ENCODE measurements around the gene KRTAP21-1. TPM values are rescaled to one million over a fixed set of nuclear protein-coding genes. Genes with fewer than 3 reads are reported as not detected.

KRTAP21-1 gene
- total and polyA plus RNA-seq, 2 of the 8 experiments (the other 6 are each of a cell fraction or from before 2014, with no cell fraction given) = not detected

GRCh38 chr21:30707409-30707808, 47.8 kb downstream of the KRTAP21-1 start:
- no peak overlapping the region for H2AFZ ChIP-seq (ENCODE audit: low read length)
- ChIA-PET POLR2A (ENCODE audit: partially characterized antibody) (no interaction called here), CTCF (ENCODE audit: partially characterized antibody) (no interaction called here)
- no peaks in the 10 kb centered on the region for H3K27me3 ChIP-seq (replicated peaks in 1 of 4; ENCODE audit: control insufficient read depth in 3 of 4, extremely low read depth in 1 of 4, insufficient read depth in 3 of 4, low read length in 3 of 4)
- H3K18ac ChIP-seq (ENCODE audit: extremely low read depth, low read length) = no peak overlapping the region
- no peaks in the 10 kb centered on the region; a peak in 1 of 4 replicates for H3K9me3 ChIP-seq (ENCODE audit: insufficient read depth in 2 of 2, low read depth in 1 of 2, low read length in 1 of 2)
- FAIRE-seq (no peak), DNase-seq (ENCODE audit: low read depth in 1 of 2, low spot score in 2 of 2) (no peak)
- H3K23ac ChIP-seq (ENCODE audit: insufficient read length) = no peak overlapping the region
- H2BK5ac ChIP-seq (ENCODE audit: low read depth, low read length) = no peak overlapping the region
- H3K14ac ChIP-seq (ENCODE audit: insufficient read length) = no peak overlapping the region
- H4K8ac ChIP-seq (ENCODE audit: extremely low read depth, insufficient read depth, low read length) = no peak overlapping the region
- no peak overlapping the region for H3K4me2 ChIP-seq (ENCODE audit: insufficient read depth in 1 of 2, low read depth in 2 of 2, low read length in 2 of 2)
- H3K9ac ChIP-seq (replicated peaks in 1 of 4; ENCODE audit: extremely low read depth in 1 of 4, low read depth in 3 of 4, low read length in 3 of 4) = no peak overlapping the region; a peak in 1 of 7 replicates
- H4K91ac ChIP-seq (replicated peaks; ENCODE audit: insufficient read length, low read length) = no peak overlapping the region
- no peak overlapping the region for H2BK12ac ChIP-seq (ENCODE audit: low read depth, low read length)
- no peaks in the 10 kb centered on the region for H3K23me2 ChIP-seq (ENCODE audit: low read depth, low read length)
- no peak overlapping the region for H3K4me3 ChIP-seq (ENCODE audit: extremely low read depth in 1 of 4, insufficient read depth in 2 of 4, low read depth in 3 of 4, low read length in 4 of 4)
- H3K79me1 ChIP-seq (ENCODE audit: low read depth, low read length) = no peaks in the 10 kb centered on the region
- no peaks in the 10 kb centered on the region for H3K4me1 ChIP-seq (replicated peaks in 1 of 4; ENCODE audit: control insufficient read depth in 3 of 4, insufficient read depth in 4 of 4, low read length in 3 of 4)
- no peaks in the 10 kb centered on the region for H4K20me1 ChIP-seq (replicated peaks in 1 of 2; ENCODE audit: control insufficient read depth in 1 of 2, insufficient read depth in 2 of 2, low read length in 2 of 2)
- H2BK20ac ChIP-seq (ENCODE audit: low read length) = no peak overlapping the region
- H3K79me2 ChIP-seq (ENCODE audit: control insufficient read depth in 1 of 2, insufficient read depth in 2 of 2, low read length in 2 of 2) = no peaks in the 10 kb centered on the region
- no peak overlapping the region for H2BK120ac ChIP-seq (replicated peaks; ENCODE audit: low read depth, low read length)
- no peak overlapping the region for H3K4ac ChIP-seq (replicated peaks; ENCODE audit: insufficient read length, low read depth, low read length)
- H2BK15ac ChIP-seq (ENCODE audit: low read length) = no peak overlapping the region
- H3K27ac ChIP-seq (ENCODE audit: low read depth, low read length) = no peak overlapping the region
- no peaks in the 10 kb centered on the region for H3K36me3 ChIP-seq (ENCODE audit: control insufficient read depth in 2 of 4, insufficient read depth in 4 of 4, low read length in 3 of 4)
- H2AK5ac ChIP-seq (ENCODE audit: low read depth, low read length) = no peak overlapping the region
- H3K56ac ChIP-seq (replicated peaks; ENCODE audit: insufficient read length, low read depth, low read length) = no peak overlapping the region
- no peak overlapping the region for H4K5ac ChIP-seq (ENCODE audit: insufficient read length, low read depth, low read length)
- no peak for TF ChIP-seq EZH2 (IDR thresholded peaks at IDR 0.05; ENCODE audit: low read depth, low read length, severe bottlenecking)
- no peak for TF ChIP-seq JUND (IDR thresholded peaks at IDR 0.05; ENCODE audit: low read length)
- TF ChIP-seq SIRT6 (IDR thresholded peaks at IDR 0.05; ENCODE audit: low read length) = no peak
- TF ChIP-seq MAX (IDR thresholded peaks at IDR 0.05) = no peak
- no peak for TF ChIP-seq USF2 (IDR thresholded peaks at IDR 0.05; ENCODE audit: low read length)
- no peak for TF ChIP-seq SP4 (IDR thresholded peaks at IDR 0.05; ENCODE audit: low read length)
- TF ChIP-seq YY1 (IDR thresholded peaks at IDR 0.05; ENCODE audit: low read depth, low read length) = no peak
- no peak for TF ChIP-seq NRF1 (IDR thresholded peaks at IDR 0.05; ENCODE audit: low read depth, low read length)
- no peak for TF ChIP-seq ATF2 (IDR thresholded peaks at IDR 0.05; ENCODE audit: low read length)
- TF ChIP-seq ZNF274 (IDR thresholded peaks at IDR 0.05; ENCODE audit: borderline replicate concordance, extremely low read depth, low read length) = no peak
- no peak for TF ChIP-seq BACH1 (IDR thresholded peaks at IDR 0.05; ENCODE audit: low read length)
- no peak for TF ChIP-seq POU5F1 (IDR thresholded peaks at IDR 0.05; ENCODE audit: low read depth, low read length)
- TF ChIP-seq ATF3 (IDR thresholded peaks at IDR 0.05; ENCODE audit: insufficient read depth, low read depth, low read length) = no peak

Data from H1 (cell line).